Loucy (cell line): ENCODE data around the gene SPATA9.

ENCODE experiments used
- CTCF ChIP-seq: fragments of 200-600 bp; sonication (generic); conservative IDR thresholded peaks from 2 replicates; pipeline ENCODE4 v1.5.1; 2014; ENCODE audit warnings: mild to moderate bottlenecking, antibody characterized with exemption, low read length
- EZH2phosphoT487 ChIP-seq: fragments of 200-600 bp; IDR thresholded peaks from 2 replicates; pipeline ENCODE4 v1.6.1; 2018; ENCODE audit warnings: antibody characterized with exemption, mild to moderate bottlenecking, moderate library complexity, borderline replicate concordance

GRCh38 chr5:95649842-95650620 lies 32.8 kb downstream of the SPATA9 start:
- no peak for TF ChIP-seq CTCF
- no peak for TF ChIP-seq EZH2phosphoT487
